Spleen (tissue), 7 donors: ENCODE data around the gene DUSP9.
"Not testable (repeated sequence)": the region's sequence is repeated elsewhere in the genome, so short reads cannot be mapped to it uniquely, and the experiment has no call there.

Experiments
- CTCF ChIP-seq, 11 experiments: fragments of 200-600 bp in 7 of 11; fragments of 450-650 bp in 4 of 11; sonication (generic) in 4 of 11; IDR thresholded peaks in 8 of 11; conservative IDR thresholded peaks in 3 of 11; 1 replicate in 7 of 11; 2 replicates in 4 of 11; pipeline versions ENCODE4 v1.4.0 to v1.8.0; 2016 to 2021; ENCODE audit warnings: antibody characterized with exemption in 11 of 11, inconsistent platforms in 4 of 11, mild to moderate bottlenecking in 1 of 11
- POLR2A ChIP-seq, 3 donors: fragments of 450-650 bp; IDR thresholded peaks; one replicate each; pipeline ENCODE4 v1.5.1; 2017; ENCODE audit warnings: antibody characterized with exemption in 3 of 3, mild to moderate bottlenecking in 1 of 3
- donor health status: DM: no; HTN: no; CAD: no; lungs with moderate emphysema.
- donor health status: DM: no; HTN: no; CAD: no.
- donor health status: DM: no; HTN: no; CAD: no.

- not testable (repeated sequence) for TF ChIP-seq CTCF (IDR thresholded peaks at IDR 0.05 in 8 of 11, conservative IDR thresholded peaks at IDR 0.05 in 3 of 11); POLR2A (IDR thresholded peaks at IDR 0.05)
Observed at GRCh38 chrX:153694256-153694655, 47.3 kb downstream of the DUSP9 start.
